IMR-90 (cell line): ENCODE data around the gene CFAP43. TPM values are rescaled to one million over a fixed set of nuclear protein-coding genes. Genes with fewer than 3 reads are reported as not detected.

ENCODE experiments used
- ATAC-seq: fragments of 200-7000 bp; cut with Tn5 transposase; 2 replicates; pipeline ENCODE4 v1.9.1; 2020; ENCODE audit warnings: low read depth, mild to moderate bottlenecking, moderate library complexity
- BruUV-seq: library from RNA; stranded (reverse); fragments of 400-500 nt; replicated peaks from 2 replicates; lab custom pipeline; 2021; lab: Mats Ljungman, UMichigan
- CTCF ChIA-PET: fragments of 300-600 bp; formaldehyde crosslinking; extraction: SDS; loops from one replicate; lab custom pipeline; 2021; ENCODE audit warnings: antibody characterized with exemption; lab: Yijun Ruan, JAX
- POLR2A ChIA-PET: fragments of 300-600 bp; sonication (Branson Sonifier 250); formaldehyde crosslinking; loops from one replicate; lab custom pipeline; 2022; ENCODE audit warnings: antibody characterized with exemption; ENCODE audit not compliant: unreplicated experiment; lab: Charles Lee
- DNase-seq: peaks from one replicate; pipeline ENCODE4 v3.0.0; 2013
- H2AFZ ChIP-seq: replicated peaks from 2 replicates; pipeline ENCODE3; 2013; ENCODE audit warnings: low read length, mild to moderate bottlenecking; ENCODE audit not compliant: poor library complexity
- H2AK5ac ChIP-seq: 2 replicates; pipeline ENCODE4 v1.6.1; 2013; ENCODE audit warnings: low read depth, low read length, inconsistent platforms
- H2AK9ac ChIP-seq: replicated peaks from 2 replicates; pipeline ENCODE3; 2013; ENCODE audit warnings: mild to moderate bottlenecking, low read depth, low read length, moderate library complexity; ENCODE audit not compliant: poor library complexity
- H2BK120ac ChIP-seq: 2 replicates; pipeline ENCODE4 v1.6.1; 2013; ENCODE audit warnings: low read depth, low read length, inconsistent platforms
- H2BK15ac ChIP-seq: 3 replicates; pipeline ENCODE4 v1.6.1; 2013; ENCODE audit warnings: low read depth, low read length, inconsistent platforms
- H2BK20ac ChIP-seq: 2 replicates; pipeline ENCODE4 v1.6.1; 2013; ENCODE audit warnings: low read depth, mild to moderate bottlenecking, inconsistent platforms, low read length, moderate library complexity
- H2BK5ac ChIP-seq: 2 replicates; pipeline ENCODE4 v1.6.1; 2013; ENCODE audit warnings: mild to moderate bottlenecking, low read depth, low read length, inconsistent platforms; ENCODE audit not compliant: poor library complexity, severe bottlenecking
- H3K14ac ChIP-seq: replicated peaks from 2 replicates; pipeline ENCODE4 v1.6.1; 2013; ENCODE audit warnings: low read depth, low read length, inconsistent platforms
- H3K18ac ChIP-seq: 2 replicates; pipeline ENCODE4 v1.6.1; 2013; ENCODE audit warnings: low read depth, low read length, control low read depth
- H3K23ac ChIP-seq: 2 replicates; pipeline ENCODE4 v1.6.1; 2013; ENCODE audit warnings: low read depth, low read length, inconsistent platforms
- H3K27ac ChIP-seq: 2 replicates; pipeline ENCODE4 v1.5.1; 2013; ENCODE audit warnings: mild to moderate bottlenecking, control low read depth, low read length; ENCODE audit not compliant: insufficient read depth
- H3K27me3 ChIP-seq: 2 replicates; pipeline ENCODE4 v1.6.1; 2013; ENCODE audit warnings: low read length; ENCODE audit not compliant: control insufficient read depth, insufficient read depth
- H3K36me3 ChIP-seq: 2 replicates; pipeline ENCODE4 v1.6.1; 2013; ENCODE audit warnings: low read length, mixed read lengths; ENCODE audit not compliant: control insufficient read depth, insufficient read depth
- H3K4ac ChIP-seq: 2 replicates; pipeline ENCODE4 v1.6.1; 2013; ENCODE audit warnings: low read depth, low read length, inconsistent platforms
- H3K4me1 ChIP-seq: 2 replicates; pipeline ENCODE4 v1.6.1; 2013; ENCODE audit warnings: low read length, mixed read lengths; ENCODE audit not compliant: control insufficient read depth, insufficient read depth
- H3K4me2 ChIP-seq: 2 replicates; pipeline ENCODE4 v1.6.1; 2013; ENCODE audit warnings: low read depth, mild to moderate bottlenecking, control low read depth, low read length, moderate library complexity
- H3K4me3 ChIP-seq: 2 replicates; pipeline ENCODE4 v1.5.1; 2013; ENCODE audit warnings: low read depth, mild to moderate bottlenecking, control low read depth, low read length, moderate library complexity; ENCODE audit not compliant: insufficient read depth
- H3K56ac ChIP-seq: 2 replicates; pipeline ENCODE4 v1.6.1; 2013; ENCODE audit warnings: low read length, inconsistent platforms; ENCODE audit not compliant: insufficient read depth; ENCODE audit errors: extremely low read depth
- H3K79me1 ChIP-seq, 2 experiments: 2 replicates each; pipeline ENCODE4 v1.6.1; 2013; ENCODE audit warnings: low read length in 2 of 2, inconsistent platforms in 1 of 2, low read depth in 1 of 2
- H3K9ac ChIP-seq: 2 replicates; pipeline ENCODE4 v1.6.1; 2013; ENCODE audit warnings: low read depth, low read length, control low read depth
- H3K9me1 ChIP-seq: 2 replicates; pipeline ENCODE4 v1.6.1; 2013; ENCODE audit warnings: low read length, inconsistent platforms; ENCODE audit not compliant: insufficient read depth
- H3K9me3 ChIP-seq: 2 replicates; pipeline ENCODE4 v1.6.1; 2013; ENCODE audit warnings: low read length; ENCODE audit not compliant: control insufficient read depth, insufficient read depth
- H4K20me1 ChIP-seq: 2 replicates; pipeline ENCODE4 v1.6.1; 2013; ENCODE audit warnings: low read length, inconsistent platforms; ENCODE audit not compliant: insufficient read depth
- H4K5ac ChIP-seq: 2 replicates; pipeline ENCODE4 v1.6.1; 2013; ENCODE audit warnings: mild to moderate bottlenecking, low read depth, low read length, control low read depth
- H4K8ac ChIP-seq, 2 experiments: 2 replicates each; pipeline ENCODE4 v1.6.1; 2013; ENCODE audit warnings: low read depth in 2 of 2, low read length in 2 of 2, control low read depth in 1 of 2, inconsistent platforms in 1 of 2
- H4K91ac ChIP-seq: 2 replicates; pipeline ENCODE4 v1.6.1; 2013; ENCODE audit warnings: low read depth, low read length, inconsistent platforms; ENCODE audit not compliant: insufficient read depth
- BHLHE40 ChIP-seq: fragments of 150-350 bp; IDR thresholded peaks from 2 replicates; pipeline ENCODE4 v1.6.1; 2016; ENCODE audit warnings: mild to moderate bottlenecking, low read depth, low read length
- CHD1 ChIP-seq: IDR thresholded peaks from 2 replicates; pipeline ENCODE4 v1.6.1; 2012; ENCODE audit warnings: low read depth, low read length, improper control_type of control experiment
- MAZ ChIP-seq: IDR thresholded peaks from 2 replicates; pipeline ENCODE4 v1.6.1; 2012; ENCODE audit warnings: low read depth, mild to moderate bottlenecking, low read length, improper control_type of control experiment, moderate library complexity, borderline replicate concordance
- POLR2A ChIP-seq: IDR thresholded peaks from 2 replicates; pipeline ENCODE4 v1.6.1; 2012; ENCODE audit warnings: mild to moderate bottlenecking, low read depth, low read length
- RAD21 ChIP-seq: IDR thresholded peaks from 2 replicates; pipeline ENCODE4 v1.6.1; 2012; ENCODE audit warnings: low read length, improper control_type of control experiment
- RCOR1 ChIP-seq: IDR thresholded peaks from 2 replicates; pipeline ENCODE4 v1.6.1; 2012; ENCODE audit warnings: mild to moderate bottlenecking, low read length, improper control_type of control experiment; ENCODE audit not compliant: insufficient replicate concordance
- SMC3 ChIP-seq: fragments of 150-350 bp; IDR thresholded peaks from 2 replicates; pipeline ENCODE4 v1.6.1; 2016; ENCODE audit warnings: low read depth, mild to moderate bottlenecking, antibody characterized with exemption, low read length, moderate library complexity
- USF2 ChIP-seq: fragments of 150-350 bp; IDR thresholded peaks from 2 replicates; pipeline ENCODE4 v1.6.1; 2017; ENCODE audit warnings: mild to moderate bottlenecking, antibody characterized with exemption, low read length, low read depth
- WGBS, 2 experiments: methylation state at CpG; one replicate each; pipeline versions ENCODE4 v1.1.5 to v1.1.7; 2013; ENCODE audit warnings: missing lambda C conversion rate in 2 of 2; ENCODE audit not compliant: insufficient read length in 1 of 2; ENCODE audit errors: extremely low coverage in 2 of 2; 5-methylcytosine and 5-hydroxymethylcytosine counted together
- dilution Hi-C: fragments of 300-500 bp; cut with HindIII; formaldehyde crosslinking; loops from one replicate; pipeline ENCODE4 v1.14.3; 2018; ENCODE audit warnings: low sequenced_read_pairs; ENCODE audit not compliant: unreplicated experiment
- in situ Hi-C: fragments of 300-500 bp; cut with MboI; formaldehyde crosslinking; loops from 3 replicates; pipeline ENCODE4 v1.14.3; 2019; ENCODE audit warnings: low sequenced_read_pairs, inconsistent platforms, mixed read lengths
- intact Hi-C: fragments of 100-400 bp; cut with micrococcal nuclease; formaldehyde crosslinking; loops from 2 replicates; pipeline ENCODE4 v1.10.0; 2022
- polyA plus RNA-seq, 3 experiments: library from polyadenylated mRNA; depleted of rRNA; stranded (reverse); fragments of >200 nt; gene quantifications; 2 replicates each; pipeline ENCODE4 v1.2.3, GENCODE V29; 2012; ENCODE audit warnings: low replicate concordance in 1 of 3
- total RNA-seq: library from RNA; depleted of rRNA; stranded (reverse); fragments of >200 nt; gene quantifications from 2 replicates; pipeline ENCODE4 v1.2.3, GENCODE V29; 2012

The CFAP43 gene
- total and polyA plus RNA-seq, 2 of the 4 experiments (the other 2 are of a cell fraction): under 0.01 to 0.05 TPM

- Histone ChIP-seq H2BK120ac (no peak overlapping the region), H2BK15ac (no peak overlapping the region), H2BK5ac (no peak overlapping the region), H2AK5ac (no peak overlapping the region), H3K27ac (no peak overlapping the region), H3K56ac (no peak overlapping the region), H3K4me2 (no peak overlapping the region), H3K4me1 (no peaks in the 10 kb centered on the region), H2BK20ac (no peak overlapping the region), H2AFZ (no peak overlapping the region), H3K36me3 (no peaks in the 10 kb centered on the region), H4K5ac (no peak overlapping the region), H3K9ac (no peak overlapping the region), H4K8ac (no peak overlapping the region), H3K18ac (no peak overlapping the region), H3K4ac (no peak overlapping the region), H3K9me3 (no peaks in the 10 kb centered on the region), H4K20me1 (no peaks in the 10 kb centered on the region), H4K91ac (no peak overlapping the region), H3K23ac (no peak overlapping the region), H3K9me1 (no peaks in the 10 kb centered on the region), H3K14ac (no peak overlapping the region), H3K4me3 (no peak overlapping the region), H3K79me1 (no peaks in the 10 kb centered on the region), H2AK9ac (no peak overlapping the region), H3K27me3 (peaks cover 21% of the 10 kb centered on the region)
- no peak for DNase-seq
- WGBS, 2 experiments: 0% methylated on average over 1 of the region's 2 CpGs; no CpG with 5 or more reads in 1 of the 2 experiments
- ChIA-PET CTCF (no interaction called here), POLR2A (no interaction called here)
- no TSS peak for BruUV-seq
- dilution Hi-C loops: no loop called here
- intact Hi-C loops: no loop called here
- no peak for TF ChIP-seq CHD1
- TF ChIP-seq RAD21: no peak
- no peak for TF ChIP-seq MAZ
- no peak for TF ChIP-seq BHLHE40
- no peak for TF ChIP-seq USF2
- no peak for TF ChIP-seq SMC3
- TF ChIP-seq POLR2A: no peak
- TF ChIP-seq RCOR1: no peak
- ATAC-seq: no peak
- in situ Hi-C loops: no loop called here
These were observed 34.8 kb downstream of the CFAP43 start for GRCh38 chr10:104197364-104197763.
